Memory B cell (primary cell): ENCODE data around the gene HSD17B14.
"Not testable (repeated sequence)": the region's sequence is repeated elsewhere in the genome, so short reads cannot be mapped to it uniquely, and the experiment has no call there.

Experiments
- ATAC-seq: fragments of 150-1000 bp; cut with Tn5 transposase; 2 replicates; pipeline ENCODE4 v1.10.0; 2021; ENCODE audit warnings: low read depth, mild to moderate bottlenecking, moderate library complexity
- DNase-seq, 2 donors: peaks; one replicate each; pipeline ENCODE4 v3.0.0; 2022; ENCODE audit warnings: low spot score in 2 of 2
- H3K27ac Mint-ChIP-seq: one replicate; pipeline ENCODE4 v1.8.0; 2022; ENCODE audit warnings: mild to moderate bottlenecking, moderate library complexity, mixed read lengths
- H3K27me3 Mint-ChIP-seq: one replicate; pipeline ENCODE4 v1.8.0; 2022; ENCODE audit warnings: mixed read lengths
- H3K36me3 Mint-ChIP-seq: one replicate; pipeline ENCODE4 v1.8.0; 2022; ENCODE audit warnings: mild to moderate bottlenecking, mixed read lengths
- H3K4me1 Mint-ChIP-seq: one replicate; pipeline ENCODE4 v1.8.0; 2022; ENCODE audit warnings: mixed read lengths
- H3K4me3 Mint-ChIP-seq: one replicate; pipeline ENCODE4 v1.8.0; 2022; ENCODE audit warnings: mild to moderate bottlenecking, moderate library complexity, mixed read lengths
- H3K9me3 Mint-ChIP-seq: one replicate; pipeline ENCODE4 v1.8.0; 2022; ENCODE audit warnings: mixed read lengths

HSD17B14 gene

DNA sequence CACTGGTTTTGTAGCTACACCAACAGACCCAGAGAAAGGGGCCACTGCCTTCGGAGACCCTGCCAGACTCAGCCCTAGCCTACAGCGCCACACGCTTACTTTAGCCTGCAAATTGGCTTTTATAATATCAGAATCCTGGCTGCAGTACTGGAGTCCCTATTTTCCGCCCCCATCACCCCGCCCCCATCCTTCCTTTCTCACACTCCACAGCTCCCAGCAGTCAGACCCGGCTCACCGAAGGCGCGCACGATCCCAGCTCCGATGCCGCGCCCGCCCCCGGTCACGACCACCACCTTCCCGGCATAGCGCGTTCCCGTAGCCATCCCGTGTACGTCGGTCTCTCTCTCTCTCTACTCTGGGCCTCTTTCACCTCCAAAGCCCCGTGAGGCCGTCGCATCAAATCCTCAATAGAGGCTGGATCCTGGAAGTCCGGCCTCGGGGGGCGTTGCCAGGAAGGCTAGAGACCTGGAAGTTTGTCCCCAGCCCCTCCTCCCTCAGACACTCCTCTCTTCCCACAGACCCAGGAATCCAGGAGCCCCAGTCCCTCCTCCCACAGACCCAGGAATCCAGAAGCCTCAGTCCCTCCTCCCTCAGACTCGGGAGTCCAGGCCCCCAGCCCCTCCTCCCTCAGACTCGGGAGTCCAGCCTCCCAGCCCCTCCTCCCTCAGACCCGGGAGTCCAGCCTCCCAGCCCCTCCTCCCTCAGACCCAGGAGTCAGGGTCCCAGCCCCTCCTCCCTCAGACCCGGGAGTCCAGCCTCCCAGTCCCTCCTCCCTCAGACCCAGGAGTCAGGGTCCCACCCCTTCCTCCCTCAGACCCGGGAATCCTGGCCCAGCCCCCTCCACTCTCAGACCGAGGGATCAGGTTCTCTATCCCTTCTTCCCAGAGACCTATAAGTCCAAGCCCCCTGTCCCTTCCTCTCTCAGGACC, at the start of gene HSD17B14:
TSS of gene HSD17B14 (minus strand) at position 403 of the 929 bp plus-strand sequence. CDS start at position 323, 80 bp downstream.
- DNase-seq: no peak
- Mint-ChIP-seq H3K4me1 (peaks cover 17% of the 10 kb centered on the region), H3K27ac (peak within 1 kb of the TSS; percentile 94), H3K36me3 (no peaks in the 10 kb centered on the region), H3K9me3 (no peaks in the 10 kb centered on the region), H3K27me3 (no peaks in the 10 kb centered on the region), H3K4me3 (peak within 1 kb of the TSS; percentile 88)
- ATAC-seq: peak; percentile 14

DNA sequence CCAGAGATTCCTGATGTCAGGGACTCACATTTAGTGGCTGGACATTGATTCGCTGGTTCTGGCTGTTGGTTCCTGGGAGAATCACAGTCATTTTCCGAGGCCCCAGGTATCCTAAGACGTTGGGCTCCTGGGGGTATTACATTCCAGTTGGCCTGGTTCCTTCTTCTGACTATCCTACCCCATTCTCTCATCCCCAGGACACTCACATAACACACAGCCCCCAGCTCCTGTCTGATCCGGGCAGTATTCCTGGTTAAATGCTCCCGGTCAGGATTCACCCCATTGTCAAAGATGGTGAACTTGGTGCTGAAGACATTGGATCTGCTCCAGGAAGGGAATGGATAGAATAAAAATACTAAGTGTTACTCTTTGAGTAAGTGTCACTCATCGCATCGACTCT, 47.4 kb upstream of the HSD17B14 start:
- no peak overlapping the region for H3K27ac Mint-ChIP-seq
- no peaks in the 10 kb centered on the region for H3K36me3 Mint-ChIP-seq

DNA sequence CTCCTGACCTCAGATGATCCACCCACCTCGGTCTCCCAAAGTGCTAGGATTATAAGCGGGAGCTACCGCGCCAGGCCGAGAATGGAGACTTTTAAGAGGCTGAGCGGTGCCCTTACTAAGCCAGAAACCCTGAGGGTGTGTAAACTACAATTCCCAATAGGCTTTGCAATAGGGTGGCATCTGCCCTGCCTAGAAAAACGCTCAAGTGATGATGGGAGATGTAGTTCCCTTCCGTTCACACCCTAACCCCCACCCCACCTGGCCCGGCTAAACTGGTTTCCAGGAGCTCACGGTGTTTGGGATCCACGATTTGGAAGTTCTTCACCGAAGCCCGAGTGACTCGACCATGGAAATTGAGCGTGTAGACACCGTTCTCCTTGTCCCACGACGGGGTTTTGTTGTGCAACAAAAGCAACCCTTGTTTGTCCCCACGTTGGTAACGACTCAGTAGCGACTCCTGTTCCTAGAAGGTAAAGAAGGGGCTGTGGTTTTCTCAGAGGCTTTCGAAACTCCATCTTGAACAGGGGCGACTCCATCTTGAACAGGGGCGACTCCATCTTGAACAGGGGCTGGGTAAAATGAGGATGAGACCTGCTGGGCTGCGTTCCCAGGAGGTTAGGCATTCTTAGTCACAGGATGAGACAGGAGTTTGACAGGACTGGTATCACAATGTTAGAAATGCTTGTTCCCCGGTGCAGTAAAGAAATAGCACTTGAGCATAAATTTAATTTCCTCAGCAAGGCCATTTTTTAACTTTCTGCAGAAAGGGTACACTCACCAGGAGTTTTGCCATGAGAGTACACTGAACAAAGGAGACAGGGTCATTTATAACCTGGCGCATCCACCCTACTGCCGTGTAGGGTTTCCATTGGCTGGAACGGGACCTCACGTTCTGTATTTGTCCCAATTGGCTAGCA, 45.7 kb upstream of the HSD17B14 start:
- H3K27ac Mint-ChIP-seq: no peak overlapping the region
- no peak for DNase-seq
- no peaks in the 10 kb centered on the region for H3K27me3 Mint-ChIP-seq
- H3K9me3 Mint-ChIP-seq: no peaks in the 10 kb centered on the region
- peaks cover 5% of the 10 kb centered on the region for H3K36me3 Mint-ChIP-seq
- peak; percentile 48 for ATAC-seq
- H3K4me1 Mint-ChIP-seq: peaks cover 8% of the 10 kb centered on the region
- no peak overlapping the region for H3K4me3 Mint-ChIP-seq

More for the DNA sequence above, 47.4 kb upstream of the HSD17B14 start:
- H3K4me3 Mint-ChIP-seq: no peak overlapping the region
- H3K9me3 Mint-ChIP-seq: no peaks in the 10 kb centered on the region
- no peaks in the 10 kb centered on the region for H3K27me3 Mint-ChIP-seq
- ATAC-seq: no peak
- no peak for DNase-seq
- peaks cover 8% of the 10 kb centered on the region for H3K4me1 Mint-ChIP-seq

DNA sequence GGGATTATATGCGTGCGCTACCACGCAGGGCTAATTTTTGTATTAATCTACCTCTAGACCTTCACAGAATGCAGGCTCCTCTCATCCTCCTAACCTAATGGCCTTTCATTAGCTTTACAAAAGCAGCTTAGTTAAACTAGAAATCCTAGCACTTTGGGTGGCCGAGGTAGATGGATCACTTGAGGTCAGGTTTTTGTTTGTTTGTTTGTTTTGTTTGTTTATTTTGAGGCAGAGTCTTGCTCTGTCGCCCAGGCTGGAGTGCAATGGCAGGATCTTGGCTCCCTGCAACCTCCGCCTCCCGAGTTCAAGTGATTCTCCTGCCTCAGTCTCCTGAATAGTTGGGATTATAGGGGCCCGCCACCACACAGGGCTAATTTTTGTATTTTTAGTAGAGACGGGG, 43.4 kb upstream of the HSD17B14 start:
- H3K36me3 Mint-ChIP-seq, ATAC-seq, H3K27me3 Mint-ChIP-seq, DNase-seq, H3K4me3 Mint-ChIP-seq, H3K9me3 Mint-ChIP-seq: not testable (repeated sequence)
- H3K27ac Mint-ChIP-seq: peak overlapping the region; percentile 55
- peaks cover 14% of the 10 kb centered on the region for H3K4me1 Mint-ChIP-seq

DNA sequence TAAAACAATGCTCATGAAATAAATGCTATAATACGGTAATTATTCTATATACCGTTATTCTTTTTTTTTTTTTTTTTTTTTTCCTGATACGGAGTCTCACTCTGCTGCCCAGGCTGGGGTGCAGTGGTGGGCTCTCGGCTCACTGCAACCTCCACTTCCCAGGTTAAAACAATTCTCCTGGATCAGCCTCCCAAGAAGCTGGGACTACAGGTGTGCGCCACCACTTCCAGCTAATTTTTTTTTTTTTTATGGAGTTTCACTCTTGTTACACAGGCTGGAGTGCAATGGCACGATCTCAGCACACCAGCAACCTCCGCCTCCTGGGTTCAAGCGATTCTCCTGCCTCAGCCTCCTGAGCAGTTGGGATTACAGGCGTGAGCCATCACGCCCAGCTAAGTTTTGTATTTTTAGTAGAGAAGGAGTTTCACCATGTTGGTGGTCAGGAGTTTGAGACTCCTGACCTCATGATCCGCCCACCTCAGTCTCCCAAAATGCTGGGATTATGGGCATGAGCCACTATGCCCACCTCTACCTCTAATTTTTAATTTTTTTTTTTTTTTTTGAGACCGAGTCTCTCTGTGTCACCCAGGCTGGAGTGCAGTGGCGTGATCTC, 42.8 kb upstream of the HSD17B14 start:
- DNase-seq: no peak
- H3K9me3 Mint-ChIP-seq: no peaks in the 10 kb centered on the region
- ATAC-seq: no peak
- peaks cover 13% of the 10 kb centered on the region for H3K36me3 Mint-ChIP-seq
- H3K4me3 Mint-ChIP-seq: no peak overlapping the region
- H3K4me1 Mint-ChIP-seq: peaks cover 19% of the 10 kb centered on the region
- H3K27ac Mint-ChIP-seq: peak overlapping the region; percentile 100
- no peaks in the 10 kb centered on the region for H3K27me3 Mint-ChIP-seq

DNA sequence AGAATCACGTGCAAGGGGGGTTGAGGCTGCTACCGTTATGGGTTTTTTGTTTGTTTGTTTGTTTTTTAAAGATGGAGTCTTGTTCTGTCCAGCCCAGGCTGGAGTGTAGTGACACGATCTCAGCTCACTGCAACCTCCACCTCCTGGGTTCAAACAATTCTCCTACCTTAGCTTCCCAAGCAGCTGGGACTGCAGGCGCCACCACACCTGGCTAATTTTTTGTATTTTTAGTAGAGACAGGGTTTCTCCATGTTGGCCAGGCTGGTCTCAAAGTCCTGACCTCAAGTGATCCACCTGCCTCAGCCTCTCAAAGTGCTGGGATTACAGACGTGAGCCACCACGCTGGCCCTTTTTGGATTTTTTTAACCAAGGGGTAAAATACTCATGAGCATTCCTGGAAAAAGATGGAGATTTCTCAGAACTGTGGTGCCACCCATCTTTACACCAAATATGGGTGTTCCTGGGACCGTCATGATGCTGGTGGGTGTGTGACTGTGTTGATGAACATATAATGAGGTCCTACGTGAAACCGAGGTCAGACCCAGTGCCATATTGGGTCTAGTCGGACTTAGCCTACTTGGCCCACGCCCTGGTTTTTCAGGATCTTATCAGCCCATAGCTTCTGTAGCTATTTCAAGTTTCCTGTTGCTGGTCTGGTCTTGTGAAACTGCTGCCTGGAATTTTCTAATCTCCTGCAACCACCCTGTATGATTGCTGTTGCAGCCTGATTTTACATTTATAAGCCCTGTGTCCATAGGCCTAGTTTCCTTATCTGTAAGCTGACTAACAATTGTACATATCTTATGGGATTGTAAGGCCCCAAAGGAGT, 42.1 kb upstream of the HSD17B14 start:
- H3K27me3 Mint-ChIP-seq: no peaks in the 10 kb centered on the region
- H3K4me1 Mint-ChIP-seq: peaks cover 26% of the 10 kb centered on the region
- no peaks in the 10 kb centered on the region for H3K9me3 Mint-ChIP-seq

DNA sequence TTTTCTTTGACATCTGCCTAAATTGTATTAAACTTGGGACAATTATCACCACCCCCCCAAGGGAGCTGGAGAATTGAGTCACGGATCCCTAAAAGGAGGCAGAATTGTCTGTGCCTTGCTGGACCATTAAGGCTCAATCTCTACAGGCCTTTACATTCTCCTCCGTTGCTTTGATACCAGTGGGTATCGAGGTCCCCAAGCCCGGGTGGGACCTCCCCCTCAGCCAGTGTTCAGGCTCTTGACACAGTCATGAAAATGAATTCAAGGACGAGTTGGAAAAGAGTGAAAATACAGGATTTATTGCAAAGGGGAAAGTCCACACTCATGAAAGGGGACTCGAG, 41.5 kb upstream of the HSD17B14 start:
- H3K27ac Mint-ChIP-seq: peak overlapping the region; percentile 100
- ATAC-seq: no peak
- no peak overlapping the region for H3K4me3 Mint-ChIP-seq
- H3K4me1 Mint-ChIP-seq: peaks cover 32% of the 10 kb centered on the region
- H3K36me3 Mint-ChIP-seq: peaks cover 25% of the 10 kb centered on the region
- DNase-seq: no peak
- no peaks in the 10 kb centered on the region for H3K27me3 Mint-ChIP-seq
- H3K9me3 Mint-ChIP-seq: no peaks in the 10 kb centered on the region

More for the DNA sequence above, 42.1 kb upstream of the HSD17B14 start:
- no peak overlapping the region for H3K4me3 Mint-ChIP-seq
- peaks cover 20% of the 10 kb centered on the region for H3K36me3 Mint-ChIP-seq
- H3K27ac Mint-ChIP-seq: peak overlapping the region; percentile 100
- ATAC-seq (no peak), DNase-seq (no peak)

DNA sequence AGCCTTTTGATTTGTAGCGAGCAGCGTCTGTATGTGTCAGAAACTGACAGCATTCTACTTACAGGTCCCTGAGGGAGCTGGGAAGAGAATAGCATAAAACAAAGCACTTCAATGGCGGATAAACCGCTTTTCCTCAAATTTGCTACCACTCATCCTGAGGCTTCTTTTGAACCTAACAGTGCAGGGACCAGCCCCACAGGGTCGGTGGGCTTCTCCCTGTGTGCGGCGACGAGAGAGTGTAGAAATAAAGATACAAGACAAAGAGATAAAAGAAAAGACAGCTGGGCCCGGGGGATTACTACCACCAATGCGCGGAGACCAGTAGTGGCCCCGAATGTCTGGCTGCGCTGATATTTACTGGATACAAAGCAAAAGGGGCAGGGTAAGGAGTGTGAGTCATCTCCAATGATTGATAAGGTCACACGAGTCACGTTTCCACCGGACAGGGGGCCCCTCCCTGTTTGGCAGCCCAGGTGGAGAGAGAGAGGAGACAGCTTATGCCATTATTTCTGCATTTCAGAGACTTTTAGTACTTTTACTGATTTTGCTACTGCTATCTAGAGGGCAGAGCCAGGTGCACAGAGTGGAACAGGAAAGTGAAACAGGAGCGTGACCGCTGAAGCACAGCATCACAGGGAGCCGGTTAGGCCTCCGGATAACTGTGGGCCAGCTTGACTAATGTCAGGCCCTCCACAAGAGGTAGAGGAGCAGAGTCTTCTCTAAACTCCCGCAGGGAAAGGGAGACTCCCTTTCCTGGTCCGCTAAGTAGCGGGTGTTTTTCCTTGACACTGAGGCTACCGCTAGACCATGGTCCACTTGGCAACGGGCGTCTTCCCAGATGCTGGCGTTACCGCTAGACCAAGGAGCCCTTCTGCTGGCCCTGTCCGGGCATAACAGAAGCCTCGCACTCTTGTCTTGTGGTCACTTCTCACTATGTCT, 40.0 kb upstream of the HSD17B14 start:
- peak in 1 of 2 donors; percentile 70 for DNase-seq
- Mint-ChIP-seq H3K4me1 (peaks cover 33% of the 10 kb centered on the region), H3K36me3 (peaks cover 27% of the 10 kb centered on the region), H3K4me3 (peak overlapping the region; percentile 95), H3K27ac (peak overlapping the region; percentile 100)
- H3K9me3 Mint-ChIP-seq, H3K27me3 Mint-ChIP-seq: not testable (repeated sequence)
- peak; percentile 3 for ATAC-seq

DNA sequence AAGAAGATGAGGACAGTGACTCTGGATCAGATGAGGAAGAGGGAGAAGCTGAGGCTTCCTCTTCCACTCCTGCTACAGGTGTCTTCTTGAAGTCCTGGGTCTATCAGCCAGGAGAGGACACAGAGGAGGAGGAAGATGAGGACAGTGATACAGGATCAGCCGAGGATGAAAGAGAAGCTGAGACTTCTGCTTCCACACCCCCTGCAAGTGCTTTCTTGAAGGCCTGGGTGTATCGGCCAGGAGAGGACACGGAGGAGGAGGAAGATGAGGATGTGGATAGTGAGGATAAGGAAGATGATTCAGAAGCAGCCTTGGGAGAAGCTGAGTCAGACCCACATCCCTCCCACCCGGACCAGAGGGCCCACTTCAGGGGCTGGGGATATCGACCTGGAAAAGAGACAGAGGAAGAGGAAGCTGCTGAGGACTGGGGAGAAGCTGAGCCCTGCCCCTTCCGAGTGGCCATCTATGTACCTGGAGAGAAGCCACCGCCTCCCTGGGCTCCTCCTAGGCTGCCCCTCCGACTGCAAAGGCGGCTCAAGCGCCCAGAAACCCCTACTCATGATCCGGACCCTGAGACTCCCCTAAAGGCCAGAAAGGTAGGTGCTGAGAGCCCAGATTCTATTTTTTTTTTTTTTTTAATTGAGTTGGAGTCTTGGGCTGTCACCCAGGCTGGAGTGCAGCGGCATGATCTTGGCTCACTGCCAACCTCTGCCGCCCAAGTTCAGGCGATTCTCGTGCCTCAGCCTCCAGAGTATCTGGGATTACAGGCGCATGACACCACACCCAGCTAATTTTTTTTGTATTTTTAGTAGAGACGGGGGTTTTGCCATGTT, 38.2 kb upstream of the HSD17B14 start:
- Mint-ChIP-seq H3K27me3 (no peaks in the 10 kb centered on the region), H3K36me3 (peaks cover 27% of the 10 kb centered on the region), H3K27ac (peak overlapping the region; percentile 100), H3K4me1 (peaks cover 30% of the 10 kb centered on the region), H3K9me3 (no peaks in the 10 kb centered on the region), H3K4me3 (peak overlapping the region; percentile 95)
- ATAC-seq: peak; percentile 3
- no peak for DNase-seq

DNA sequence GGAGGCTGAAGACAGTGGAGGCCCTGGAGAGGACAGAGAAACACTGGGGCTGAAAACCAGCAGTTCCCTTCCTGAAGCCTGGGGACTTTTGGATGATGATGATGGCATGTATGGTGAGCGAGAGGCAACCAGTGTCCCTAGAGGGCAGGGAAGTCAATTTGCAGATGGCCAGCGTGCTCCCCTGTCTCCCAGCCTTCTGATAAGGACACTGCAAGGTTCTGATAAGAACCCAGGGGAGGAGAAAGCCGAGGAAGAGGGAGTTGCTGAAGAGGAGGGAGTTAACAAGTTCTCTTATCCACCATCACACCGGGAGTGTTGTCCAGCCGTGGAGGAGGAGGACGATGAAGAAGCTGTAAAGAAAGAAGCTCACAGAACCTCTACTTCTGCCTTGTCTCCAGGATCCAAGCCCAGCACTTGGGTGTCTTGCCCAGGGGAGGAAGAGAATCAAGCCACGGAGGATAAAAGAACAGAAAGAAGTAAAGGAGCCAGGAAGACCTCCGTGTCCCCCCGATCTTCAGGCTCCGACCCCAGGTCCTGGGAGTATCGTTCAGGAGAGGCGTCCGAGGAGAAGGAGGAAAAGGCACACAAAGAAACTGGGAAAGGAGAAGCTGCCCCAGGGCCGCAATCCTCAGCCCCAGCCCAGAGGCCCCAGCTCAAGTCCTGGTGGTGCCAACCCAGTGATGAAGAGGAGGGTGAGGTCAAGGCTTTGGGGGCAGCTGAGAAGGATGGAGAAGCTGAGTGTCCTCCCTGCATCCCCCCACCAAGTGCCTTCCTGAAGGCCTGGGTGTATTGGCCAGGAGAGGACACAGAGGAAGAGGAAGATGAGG, 37.4 kb upstream of the HSD17B14 start:
- peak overlapping the region; percentile 95 for H3K4me3 Mint-ChIP-seq
- H3K27ac Mint-ChIP-seq: peak overlapping the region; percentile 100
- peaks cover 27% of the 10 kb centered on the region for H3K36me3 Mint-ChIP-seq
- no peaks in the 10 kb centered on the region for H3K9me3 Mint-ChIP-seq
- H3K4me1 Mint-ChIP-seq: peaks cover 30% of the 10 kb centered on the region
- DNase-seq (no peak), ATAC-seq (no peak)
- no peaks in the 10 kb centered on the region for H3K27me3 Mint-ChIP-seq

DNA sequence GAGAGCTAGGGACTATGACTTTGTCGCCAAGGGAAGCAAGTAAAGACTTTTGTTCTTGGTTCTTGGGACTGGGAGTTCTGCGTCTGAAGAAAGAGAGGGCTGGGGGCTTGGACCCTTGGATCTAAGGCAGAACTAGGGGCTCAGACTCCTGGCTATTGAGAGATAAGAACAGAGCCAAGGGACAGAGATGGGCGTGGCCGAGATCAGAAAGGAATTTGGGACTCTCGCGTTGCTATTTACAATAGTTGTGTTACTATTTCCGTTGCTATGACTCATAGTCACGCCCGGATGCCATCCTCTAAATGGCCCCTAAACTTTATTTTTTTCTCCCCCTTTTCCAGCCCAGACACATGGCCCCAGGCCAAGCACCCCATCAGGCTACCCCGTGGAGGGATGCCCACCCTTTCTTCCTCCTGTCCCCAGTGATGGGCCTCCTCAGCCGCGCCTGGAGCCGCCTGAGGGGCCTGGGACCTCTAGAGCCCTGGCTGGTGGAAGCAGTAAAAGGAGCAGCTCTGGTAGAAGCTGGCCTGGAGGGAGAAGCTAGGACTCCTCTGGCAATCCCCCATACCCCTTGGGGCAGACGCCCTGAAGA, 36.7 kb upstream of the HSD17B14 start:
- Mint-ChIP-seq H3K4me1 (peaks cover 35% of the 10 kb centered on the region), H3K27ac (peak overlapping the region; percentile 100), H3K9me3 (no peaks in the 10 kb centered on the region), H3K4me3 (peak overlapping the region; percentile 95), H3K36me3 (peaks cover 27% of the 10 kb centered on the region), H3K27me3 (peaks cover 4% of the 10 kb centered on the region)
- DNase-seq: peak; percentile 68 to 77
- ATAC-seq: peak; percentile 39
